GM23338 (cell line): Measurements from ENCODE around the gene OMD. TPM values are rescaled to one million over a fixed set of nuclear protein-coding genes. Genes with fewer than 3 reads are reported as not detected.

Experiments
- ATAC-seq: fragments of 200-7000 bp; cut with Tn5 transposase; 3 replicates; pipeline ENCODE4 v1.9.1; 2020
- DNase-seq: peaks from one replicate; pipeline ENCODE4 v3.0.0-alpha.2; 2015; ENCODE audit warnings: low spot score
- H2AFZ ChIP-seq: fragments of 200-600 bp; sonication (generic); 2 replicates; pipeline ENCODE4 v1.8.0; 2016; ENCODE audit warnings: antibody characterized with exemption, mild to moderate bottlenecking, moderate library complexity
- H3F3A ChIP-seq: fragments of 200-600 bp; sonication (generic); replicated peaks from 2 replicates; pipeline ENCODE4 v1.8.0; 2017; ENCODE audit warnings: antibody characterized with exemption, mixed run types, low read depth
- H3K27ac ChIP-seq: fragments of 200-600 bp; sonication (generic); 2 replicates; pipeline ENCODE4 v1.6.1; 2016; ENCODE audit warnings: low read depth
- H3K27me3 ChIP-seq: fragments of 200-600 bp; sonication (generic); 2 replicates; pipeline ENCODE4 v1.8.0; 2016; ENCODE audit warnings: mild to moderate bottlenecking, mixed run types, moderate library complexity; ENCODE audit not compliant: insufficient read depth
- H3K36me3 ChIP-seq: fragments of 200-600 bp; sonication (generic); 2 replicates; pipeline ENCODE4 v1.8.0; 2016; ENCODE audit warnings: mild to moderate bottlenecking; ENCODE audit not compliant: insufficient read depth
- H3K4me1 ChIP-seq: fragments of 200-600 bp; sonication (generic); 2 replicates; pipeline ENCODE4 v1.8.0; 2016; ENCODE audit warnings: mild to moderate bottlenecking, moderate library complexity; ENCODE audit not compliant: insufficient read depth
- H3K4me2 ChIP-seq: fragments of 200-600 bp; sonication (generic); 2 replicates; pipeline ENCODE4 v1.7.1; 2017; ENCODE audit warnings: mixed run types
- H3K4me3 ChIP-seq: fragments of 200-600 bp; sonication (generic); 2 replicates; pipeline ENCODE4 v1.6.1; 2016; ENCODE audit warnings: mixed run types
- H3K79me2 ChIP-seq: fragments of 200-600 bp; sonication (generic); replicated peaks from 2 replicates; pipeline ENCODE4 v1.8.0; 2017; ENCODE audit warnings: mild to moderate bottlenecking; ENCODE audit not compliant: insufficient read depth
- H3K9me2 ChIP-seq: fragments of 200-600 bp; sonication (generic); 2 replicates; pipeline ENCODE4 v1.8.0; 2017; ENCODE audit not compliant: insufficient read depth
- H4K20me1 ChIP-seq: fragments of 200-600 bp; sonication (generic); replicated peaks from 2 replicates; pipeline ENCODE4 v1.8.0; 2017; ENCODE audit warnings: mild to moderate bottlenecking; ENCODE audit not compliant: insufficient read depth
- H3K27ac Mint-ChIP-seq: 2 replicates; pipeline ENCODE4 v1.8.0; 2020; ENCODE audit warnings: inconsistent platforms, mild to moderate bottlenecking, moderate library complexity, mixed read lengths
- H3K27me3 Mint-ChIP-seq: 3 replicates; pipeline ENCODE4 v1.8.0; 2022; ENCODE audit warnings: low read depth, mild to moderate bottlenecking, moderate library complexity, mixed read lengths, inconsistent platforms; ENCODE audit not compliant: insufficient read depth, poor library complexity
- H3K36me3 Mint-ChIP-seq: 3 replicates; pipeline ENCODE4 v1.8.0; 2021; ENCODE audit warnings: low read depth, mild to moderate bottlenecking, inconsistent platforms, moderate library complexity, mixed read lengths
- H3K4me1 Mint-ChIP-seq: 3 replicates; pipeline ENCODE4 v1.8.0; 2020; ENCODE audit warnings: mild to moderate bottlenecking, inconsistent platforms, mixed read lengths
- H3K4me3 Mint-ChIP-seq: 3 replicates; pipeline ENCODE4 v1.8.0; 2021; ENCODE audit warnings: moderate library complexity, mild to moderate bottlenecking, inconsistent platforms, mixed read lengths
- H3K9me3 Mint-ChIP-seq: 3 replicates; pipeline ENCODE4 v1.8.0; 2020; ENCODE audit warnings: moderate library complexity, mild to moderate bottlenecking, inconsistent platforms, mixed read lengths
- CREB1 ChIP-seq: fragments of 250-450 bp; sonication (Bioruptor Pico); IDR thresholded peaks from 2 replicates; pipeline ENCODE4 v1.5.0; 2020; ENCODE audit warnings: low read depth, mild to moderate bottlenecking, moderate library complexity
- CTCF ChIP-seq, 2 experiments: fragments of 200-600 bp in 1 of 2; sonication (generic) in 1 of 2; conservative IDR thresholded peaks; 2 replicates each; pipeline versions ENCODE4 v1.5.1 to v1.6.1; 2016 to 2017; ENCODE audit warnings: antibody characterized with exemption in 2 of 2, low read depth in 2 of 2, mild to moderate bottlenecking in 2 of 2, moderate library complexity in 1 of 2
- EZH2 ChIP-seq: fragments of 200-600 bp; sonication (generic); IDR thresholded peaks from one replicate; pipeline ENCODE4 v1.8.0; 2017; ENCODE audit warnings: antibody characterized with exemption, mild to moderate bottlenecking, low read depth; ENCODE audit not compliant: unreplicated experiment
- JUNB ChIP-seq: IDR thresholded peaks from one replicate; pipeline ENCODE4 v1.6.1; 2016; ENCODE audit warnings: antibody characterized with exemption; ENCODE audit not compliant: unreplicated experiment
- STAT1 ChIP-seq: IDR thresholded peaks from one replicate; pipeline ENCODE4 v1.6.1; 2016; ENCODE audit warnings: antibody characterized with exemption; ENCODE audit not compliant: unreplicated experiment
- ZNF331 ChIP-seq: fragments of 250-450 bp; sonication (Bioruptor Pico); IDR thresholded peaks from 2 replicates; pipeline ENCODE4 v1.5.0; 2020; ENCODE audit warnings: low read depth, mild to moderate bottlenecking, moderate library complexity
- ZNF462 ChIP-seq: fragments of 250-450 bp; sonication (Bioruptor Pico); IDR thresholded peaks from 2 replicates; pipeline ENCODE4 v1.5.0; 2020; ENCODE audit warnings: mild to moderate bottlenecking, moderate library complexity
- polyA plus RNA-seq: library from polyadenylated mRNA; unstranded; fragments of >200 nt; fragmentation: Nextera tagmentation; extraction: Ambion mirVana; gene quantifications from 2 replicates; pipeline ENCODE4 v1.2.1, GENCODE V29; 2016
- total RNA-seq: library from RNA; depleted of rRNA; stranded (reverse); fragments of >200 nt; shearing (Covaris generic); gene quantifications from 2 replicates; pipeline ENCODE4 v1.2.3, GENCODE V29; 2014

OMD gene
- total and polyA plus RNA-seq, 2 experiments from 2014 or later, result 1.1 TPM; not detected in 1

GRCh38 chr9:92402360-92402759 is 21.9 kb downstream of the OMD start:
- H3F3A ChIP-seq, result no peaks in the 10 kb centered on the region
- H3K27ac ChIP-seq, result no peak overlapping the region
- no peaks in the 10 kb centered on the region for H3K27me3 Mint-ChIP-seq
- H4K20me1 ChIP-seq, result no peaks in the 10 kb centered on the region
- no peak overlapping the region for H3K27ac Mint-ChIP-seq
- H3K27me3 ChIP-seq, result no peaks in the 10 kb centered on the region
- no peak overlapping the region for H3K4me3 Mint-ChIP-seq
- no peaks in the 10 kb centered on the region for H3K79me2 ChIP-seq
- no peaks in the 10 kb centered on the region for H3K9me2 ChIP-seq
- ATAC-seq, result no peak
- H3K4me1 ChIP-seq, result no peaks in the 10 kb centered on the region
- no peaks in the 10 kb centered on the region for H3K36me3 ChIP-seq
- no peak for DNase-seq
- no peak for TF ChIP-seq CTCF (conservative IDR thresholded peaks at IDR 0.05; ENCODE audit: low read depth in 2 of 2)
- no peak for TF ChIP-seq CREB1 (CRISPR knock-in tag)
- no peak for TF ChIP-seq JUNB
- no peak for TF ChIP-seq ZNF331 (CRISPR knock-in tag)
- no peak for TF ChIP-seq EZH2
- no peak for TF ChIP-seq ZNF462 (CRISPR knock-in tag)
- TF ChIP-seq STAT1, result no peak
- H3K4me3 ChIP-seq, result no peak overlapping the region
- H3K36me3 Mint-ChIP-seq, result no peaks in the 10 kb centered on the region
- H3K9me3 Mint-ChIP-seq, result no peaks in the 10 kb centered on the region; the same call in 2 of the 3 replicates
- H2AFZ ChIP-seq, result no peak overlapping the region
- no peak overlapping the region for H3K4me2 ChIP-seq
- H3K4me1 Mint-ChIP-seq, result no peaks in the 10 kb centered on the region
